WTC11 (cell line): ENCODE data around the gene S100P. TPM values are rescaled to one million over a fixed set of nuclear protein-coding genes. Genes with fewer than 3 reads are reported as not detected.

Experiments
- ATAC-seq: fragments of 200-7000 bp; cut with Tn5 transposase; 2 replicates; pipeline ENCODE4 v1.10.0; 2021; ENCODE audit warnings: mild to moderate bottlenecking, moderate library complexity
- CTCF ChIA-PET: fragments of 300-600 bp; sonication (Branson Sonifier 250); formaldehyde crosslinking; loops from one replicate; lab custom pipeline; 2021; ENCODE audit warnings: antibody characterized with exemption; lab: Charles Lee
- POLR2A ChIA-PET: fragments of 350-600 bp; sonication (Branson Sonifier 250); formaldehyde crosslinking; loops from one replicate; lab custom pipeline; 2021; ENCODE audit warnings: antibody characterized with exemption; lab: Charles Lee
- DNase-seq: peaks from one replicate; pipeline ENCODE4 v3.0.0; 2021; ENCODE audit warnings: low spot score
- H3K27ac Mint-ChIP-seq: 2 replicates; pipeline ENCODE4 v1.8.0; 2021; ENCODE audit warnings: mixed read lengths
- H3K27me3 Mint-ChIP-seq: 2 replicates; pipeline ENCODE4 v1.8.0; 2021; ENCODE audit warnings: low read depth, mild to moderate bottlenecking, moderate library complexity, mixed read lengths
- H3K36me3 Mint-ChIP-seq: 2 replicates; pipeline ENCODE4 v1.8.0; 2021; ENCODE audit warnings: mixed read lengths
- H3K4me1 Mint-ChIP-seq: 2 replicates; pipeline ENCODE4 v1.8.0; 2022; ENCODE audit warnings: mixed read lengths
- H3K4me3 Mint-ChIP-seq: 2 replicates; pipeline ENCODE4 v1.8.0; 2021; ENCODE audit warnings: mild to moderate bottlenecking, moderate library complexity, mixed read lengths
- H3K9me3 Mint-ChIP-seq: 2 replicates; pipeline ENCODE4 v1.8.0; 2021; ENCODE audit warnings: mixed read lengths
- ATF1 ChIP-seq: sonication (generic); formaldehyde crosslinking; IDR thresholded peaks from 2 replicates; pipeline ENCODE4 v1.8.1; 2023; ENCODE audit warnings: mild to moderate bottlenecking, moderate library complexity, missing genetic modification reagents
- ESRRA ChIP-seq: sonication (generic); formaldehyde crosslinking; IDR thresholded peaks from 2 replicates; pipeline ENCODE4 v1.8.1; 2022; ENCODE audit warnings: mild to moderate bottlenecking, missing genetic modification reagents, borderline replicate concordance
- FOXK1 ChIP-seq: sonication (generic); formaldehyde crosslinking; IDR thresholded peaks from 2 replicates; pipeline ENCODE4 v1.8.0; 2022; ENCODE audit warnings: mild to moderate bottlenecking, moderate library complexity, missing genetic modification reagents
- GABPB1 ChIP-seq: sonication (generic); formaldehyde crosslinking; IDR thresholded peaks from 2 replicates; pipeline ENCODE4 v1.8.1; 2023; ENCODE audit warnings: mild to moderate bottlenecking, missing genetic modification reagents
- JUN ChIP-seq: sonication (generic); formaldehyde crosslinking; IDR thresholded peaks from 2 replicates; pipeline ENCODE4 v1.8.0; 2023; ENCODE audit warnings: mild to moderate bottlenecking, missing genetic modification reagents
- KAT7 ChIP-seq: sonication (generic); formaldehyde crosslinking; IDR thresholded peaks from 2 replicates; pipeline ENCODE4 v1.8.1; 2023; ENCODE audit warnings: missing genetic modification reagents, mild to moderate bottlenecking, borderline replicate concordance
- MLX ChIP-seq: sonication (generic); formaldehyde crosslinking; IDR thresholded peaks from 2 replicates; pipeline ENCODE4 v1.8.1; 2023; ENCODE audit warnings: mild to moderate bottlenecking, missing genetic modification reagents, moderate library complexity
- NFYB ChIP-seq: sonication (generic); formaldehyde crosslinking; conservative IDR thresholded peaks from 2 replicates; pipeline ENCODE4 v1.8.0; 2022; ENCODE audit warnings: low read depth, missing genetic modification reagents
- NR1H2 ChIP-seq: sonication (generic); formaldehyde crosslinking; IDR thresholded peaks from 2 replicates; pipeline ENCODE4 v1.9.0; 2021; ENCODE audit warnings: mild to moderate bottlenecking, moderate library complexity, missing genetic modification reagents
- NR2C2 ChIP-seq: sonication (generic); formaldehyde crosslinking; IDR thresholded peaks from 2 replicates; pipeline ENCODE4 v1.8.0; 2022; ENCODE audit warnings: mild to moderate bottlenecking, missing genetic modification reagents
- RORB ChIP-seq: fragments of 250-450 bp; sonication (Bioruptor Pico); IDR thresholded peaks from 2 replicates; pipeline ENCODE4 v1.9.0; 2021; ENCODE audit warnings: mild to moderate bottlenecking
- SOX15 ChIP-seq: fragments of 250-450 bp; sonication (Bioruptor Pico); IDR thresholded peaks from 2 replicates; pipeline ENCODE4 v1.9.0; 2021; ENCODE audit warnings: mild to moderate bottlenecking
- TCF7 ChIP-seq: sonication (generic); formaldehyde crosslinking; IDR thresholded peaks from 2 replicates; pipeline ENCODE4 v1.8.0; 2022; ENCODE audit warnings: mild to moderate bottlenecking, low read depth, missing genetic modification reagents, moderate library complexity
- TEAD4 ChIP-seq: sonication (generic); formaldehyde crosslinking; IDR thresholded peaks from 2 replicates; pipeline ENCODE4 v1.8.0; 2022; ENCODE audit warnings: mild to moderate bottlenecking, missing genetic modification reagents
- ZBTB21 ChIP-seq: sonication (generic); formaldehyde crosslinking; IDR thresholded peaks from 2 replicates; pipeline ENCODE4 v1.8.1; 2023; ENCODE audit warnings: mild to moderate bottlenecking, missing genetic modification reagents, borderline replicate concordance
- ZNF121 ChIP-seq: sonication (generic); formaldehyde crosslinking; IDR thresholded peaks from 2 replicates; pipeline ENCODE4 v1.8.0; 2023; ENCODE audit warnings: missing genetic modification reagents
- ZNF317 ChIP-seq: sonication (generic); formaldehyde crosslinking; IDR thresholded peaks from 2 replicates; pipeline ENCODE4 v1.8.1; 2023; ENCODE audit warnings: low read depth, mild to moderate bottlenecking, moderate library complexity, missing genetic modification reagents, borderline replicate concordance
- ZNF512 ChIP-seq: sonication (generic); formaldehyde crosslinking; IDR thresholded peaks from 2 replicates; pipeline ENCODE4 v1.8.1; 2022; ENCODE audit warnings: missing genetic modification reagents, borderline replicate concordance
- total RNA-seq: library from RNA; stranded (reverse); gene quantifications from 3 replicates; pipeline ENCODE4 v1.2.3, GENCODE V29; 2021
- TF ChIP-seq, protein P1 (sequence below): fragments of 250-450 bp; sonication (Bioruptor Pico); IDR thresholded peaks from 2 replicates; pipeline ENCODE4 v2.1.2; 2022; ENCODE audit warnings: mild to moderate bottlenecking, moderate library complexity
- TF ChIP-seq, protein P2 (sequence below): sonication (generic); formaldehyde crosslinking; IDR thresholded peaks from 2 replicates; pipeline ENCODE4 v1.8.0; 2022; ENCODE audit warnings: mild to moderate bottlenecking, missing genetic modification reagents
- TF ChIP-seq, protein P3 (sequence below): sonication (generic); formaldehyde crosslinking; IDR thresholded peaks from 2 replicates; pipeline ENCODE4 v1.8.1; 2023; ENCODE audit warnings: mild to moderate bottlenecking, missing genetic modification reagents
- TF ChIP-seq, protein P4 (sequence below): fragments of 250-450 bp; sonication (Bioruptor Pico); conservative IDR thresholded peaks from 2 replicates; pipeline ENCODE4 v1.9.0; 2021; ENCODE audit warnings: mild to moderate bottlenecking
- TF ChIP-seq, protein P5 (sequence below): sonication (generic); formaldehyde crosslinking; IDR thresholded peaks from 2 replicates; pipeline ENCODE4 v1.8.0; 2022; ENCODE audit warnings: mild to moderate bottlenecking, missing genetic modification reagents

S100P gene
- total RNA-seq, 1 experiment from 2014 or later: not detected

DNA sequence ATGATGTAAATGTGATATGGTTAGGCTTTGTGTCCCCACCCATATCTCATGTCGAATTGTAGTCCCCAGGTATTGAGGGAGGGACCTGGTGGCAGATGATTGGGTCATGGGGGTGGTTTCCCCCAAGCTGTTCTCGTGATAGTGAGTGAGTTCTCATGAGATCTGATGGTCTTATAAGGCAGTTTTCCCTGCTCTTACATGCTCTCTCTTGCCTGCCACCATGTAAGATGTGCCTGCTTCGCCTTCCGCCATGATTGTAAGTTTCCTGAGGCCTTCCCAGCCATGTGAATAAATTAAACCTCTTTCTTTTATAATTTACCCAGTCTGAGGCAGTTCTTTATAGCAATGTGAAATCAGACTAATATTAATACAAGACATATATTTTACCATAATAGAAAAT is 46.2 kb downstream of the S100P start:
- H3K27ac Mint-ChIP-seq: no peak overlapping the region
- H3K4me1 Mint-ChIP-seq: no peaks in the 10 kb centered on the region
- CTCF ChIA-PET: no interaction called here
- DNase-seq (no peak), ATAC-seq (no peak)
- POLR2A ChIA-PET: no interaction called here
- H3K9me3 Mint-ChIP-seq: peaks cover 11% of the 10 kb centered on the region
- no peak for TF ChIP-seq NFYB
- TF ChIP-seq FOXK1 (CRISPR knock-in tag): no peak
- TF ChIP-seq, protein P1, sequence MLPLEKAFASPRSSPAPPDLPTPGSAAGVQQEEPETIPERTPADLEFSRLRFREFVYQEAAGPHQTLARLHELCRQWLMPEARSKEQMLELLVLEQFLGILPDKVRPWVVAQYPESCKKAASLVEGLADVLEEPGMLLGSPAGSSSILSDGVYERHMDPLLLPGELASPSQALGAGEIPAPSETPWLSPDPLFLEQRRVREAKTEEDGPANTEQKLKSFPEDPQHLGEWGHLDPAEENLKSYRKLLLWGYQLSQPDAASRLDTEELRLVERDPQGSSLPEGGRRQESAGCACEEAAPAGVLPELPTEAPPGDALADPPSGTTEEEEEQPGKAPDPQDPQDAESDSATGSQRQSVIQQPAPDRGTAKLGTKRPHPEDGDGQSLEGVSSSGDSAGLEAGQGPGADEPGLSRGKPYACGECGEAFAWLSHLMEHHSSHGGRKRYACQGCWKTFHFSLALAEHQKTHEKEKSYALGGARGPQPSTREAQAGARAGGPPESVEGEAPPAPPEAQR (CRISPR knock-in tag): no peak
- TF ChIP-seq SOX15 (CRISPR knock-in tag): no peak
- TF ChIP-seq NR1H2 (CRISPR knock-in tag): no peak
- TF ChIP-seq GABPB1 (CRISPR knock-in tag): no peak
- TF ChIP-seq ATF1 (CRISPR knock-in tag): no peak
- TF ChIP-seq ZNF121 (CRISPR knock-in tag): no peak
- TF ChIP-seq TCF7 (CRISPR knock-in tag): no peak
- TF ChIP-seq KAT7: no peak
- no peak overlapping the region for H3K4me3 Mint-ChIP-seq
- no peaks in the 10 kb centered on the region for H3K27me3 Mint-ChIP-seq
- H3K36me3 Mint-ChIP-seq: no peaks in the 10 kb centered on the region

- POLR2A ChIA-PET: no interaction called here
- TF ChIP-seq SOX15 (CRISPR knock-in tag) (no peak), NR2C2 (CRISPR knock-in tag) (no peak), ESRRA (CRISPR knock-in tag) (no peak), JUN (CRISPR knock-in tag) (no peak), MLX (no peak), RORB (CRISPR knock-in tag) (no peak), ZNF317 (no peak), ZNF512 (CRISPR knock-in tag) (no peak), NR1H2 (CRISPR knock-in tag) (no peak), ZBTB21 (CRISPR knock-in tag) (no peak), TEAD4 (CRISPR knock-in tag) (no peak)
- TF ChIP-seq, protein P2, sequence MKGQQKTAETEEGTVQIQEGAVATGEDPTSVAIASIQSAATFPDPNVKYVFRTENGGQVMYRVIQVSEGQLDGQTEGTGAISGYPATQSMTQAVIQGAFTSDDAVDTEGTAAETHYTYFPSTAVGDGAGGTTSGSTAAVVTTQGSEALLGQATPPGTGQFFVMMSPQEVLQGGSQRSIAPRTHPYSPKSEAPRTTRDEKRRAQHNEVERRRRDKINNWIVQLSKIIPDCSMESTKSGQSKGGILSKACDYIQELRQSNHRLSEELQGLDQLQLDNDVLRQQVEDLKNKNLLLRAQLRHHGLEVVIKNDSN: no peak
- Mint-ChIP-seq H3K36me3 (no peaks in the 10 kb centered on the region), H3K27ac (no peak overlapping the region), H3K27me3 (no peaks in the 10 kb centered on the region), H3K9me3 (peaks cover 11% of the 10 kb centered on the region), H3K4me1 (no peaks in the 10 kb centered on the region), H3K4me3 (no peak overlapping the region)
- CTCF ChIA-PET: no interaction called here
- DNase-seq (no peak), ATAC-seq (no peak)
Observed at GRCh38 chr4:6740347-6740746, 46.7 kb downstream of the S100P start.

GRCh38 chr4:6742507-6742906 is 48.8 kb downstream of the S100P start:
- peaks cover 11% of the 10 kb centered on the region for H3K9me3 Mint-ChIP-seq
- CTCF ChIA-PET: no interaction called here
- H3K27ac Mint-ChIP-seq: no peak overlapping the region
- POLR2A ChIA-PET: no interaction called here
- H3K4me1 Mint-ChIP-seq: no peaks in the 10 kb centered on the region
- no peak for DNase-seq
- no peaks in the 10 kb centered on the region for H3K36me3 Mint-ChIP-seq
- no peak overlapping the region for H3K4me3 Mint-ChIP-seq
- no peak for ATAC-seq
- no peaks in the 10 kb centered on the region for H3K27me3 Mint-ChIP-seq
- TF ChIP-seq ZBTB21 (CRISPR knock-in tag): no peak
- TF ChIP-seq, protein P3, sequence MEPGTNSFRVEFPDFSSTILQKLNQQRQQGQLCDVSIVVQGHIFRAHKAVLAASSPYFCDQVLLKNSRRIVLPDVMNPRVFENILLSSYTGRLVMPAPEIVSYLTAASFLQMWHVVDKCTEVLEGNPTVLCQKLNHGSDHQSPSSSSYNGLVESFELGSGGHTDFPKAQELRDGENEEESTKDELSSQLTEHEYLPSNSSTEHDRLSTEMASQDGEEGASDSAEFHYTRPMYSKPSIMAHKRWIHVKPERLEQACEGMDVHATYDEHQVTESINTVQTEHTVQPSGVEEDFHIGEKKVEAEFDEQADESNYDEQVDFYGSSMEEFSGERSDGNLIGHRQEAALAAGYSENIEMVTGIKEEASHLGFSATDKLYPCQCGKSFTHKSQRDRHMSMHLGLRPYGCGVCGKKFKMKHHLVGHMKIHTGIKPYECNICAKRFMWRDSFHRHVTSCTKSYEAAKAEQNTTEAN (CRISPR knock-in tag): no peak
- TF ChIP-seq, protein P4, sequence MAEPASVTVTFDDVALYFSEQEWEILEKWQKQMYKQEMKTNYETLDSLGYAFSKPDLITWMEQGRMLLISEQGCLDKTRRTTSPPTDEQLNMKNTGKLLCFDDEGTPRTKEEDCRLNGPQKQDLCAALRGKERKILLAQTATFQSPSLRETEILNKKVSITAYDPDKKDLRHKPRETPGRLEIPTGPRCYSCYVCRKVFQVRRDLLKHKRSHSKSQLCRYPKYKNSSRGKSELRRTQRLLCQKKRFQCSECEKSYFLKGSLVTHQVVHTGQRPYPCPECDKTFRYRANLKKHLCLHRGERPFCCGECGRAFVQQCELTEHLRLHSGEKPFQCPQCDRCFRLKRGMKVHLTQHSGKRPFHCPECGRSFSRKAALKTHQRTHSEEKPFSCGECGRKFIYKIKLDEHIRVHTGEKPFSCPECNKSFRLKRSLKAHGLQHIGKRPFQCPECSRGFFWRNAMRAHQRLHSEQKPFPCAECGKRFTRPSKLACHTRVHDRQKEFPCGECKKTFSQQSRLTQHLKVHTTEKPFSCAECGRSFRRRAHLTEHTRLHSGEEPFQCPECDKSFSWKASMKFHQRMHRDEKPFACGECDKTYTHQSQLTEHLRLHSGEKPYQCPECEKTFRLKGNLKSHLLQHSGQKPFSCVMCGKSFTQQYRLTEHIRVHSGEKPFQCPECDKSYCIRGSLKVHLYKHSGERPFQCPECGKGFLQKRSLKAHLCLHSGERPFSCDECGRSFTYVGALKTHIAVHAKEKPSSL (CRISPR knock-in tag): no peak
- TF ChIP-seq, protein P5, sequence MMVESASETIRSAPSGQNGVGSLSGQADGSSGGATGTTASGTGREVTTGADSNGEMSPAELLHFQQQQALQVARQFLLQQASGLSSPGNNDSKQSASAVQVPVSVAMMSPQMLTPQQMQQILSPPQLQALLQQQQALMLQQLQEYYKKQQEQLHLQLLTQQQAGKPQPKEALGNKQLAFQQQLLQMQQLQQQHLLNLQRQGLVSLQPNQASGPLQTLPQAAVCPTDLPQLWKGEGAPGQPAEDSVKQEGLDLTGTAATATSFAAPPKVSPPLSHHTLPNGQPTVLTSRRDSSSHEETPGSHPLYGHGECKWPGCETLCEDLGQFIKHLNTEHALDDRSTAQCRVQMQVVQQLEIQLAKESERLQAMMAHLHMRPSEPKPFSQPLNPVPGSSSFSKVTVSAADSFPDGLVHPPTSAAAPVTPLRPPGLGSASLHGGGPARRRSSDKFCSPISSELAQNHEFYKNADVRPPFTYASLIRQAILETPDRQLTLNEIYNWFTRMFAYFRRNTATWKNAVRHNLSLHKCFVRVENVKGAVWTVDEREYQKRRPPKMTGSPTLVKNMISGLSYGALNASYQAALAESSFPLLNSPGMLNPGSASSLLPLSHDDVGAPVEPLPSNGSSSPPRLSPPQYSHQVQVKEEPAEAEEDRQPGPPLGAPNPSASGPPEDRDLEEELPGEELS (CRISPR knock-in tag): no peak
